ENCODE results near the gene CCDC183.
A peak's percentile ranks its signal among the peaks of the same experiment; 100 is the strongest.
"Not testable (repeated sequence)": the region's sequence is repeated elsewhere in the genome, so short reads cannot be mapped to it uniquely, and the experiment has no call there.

DNA sequence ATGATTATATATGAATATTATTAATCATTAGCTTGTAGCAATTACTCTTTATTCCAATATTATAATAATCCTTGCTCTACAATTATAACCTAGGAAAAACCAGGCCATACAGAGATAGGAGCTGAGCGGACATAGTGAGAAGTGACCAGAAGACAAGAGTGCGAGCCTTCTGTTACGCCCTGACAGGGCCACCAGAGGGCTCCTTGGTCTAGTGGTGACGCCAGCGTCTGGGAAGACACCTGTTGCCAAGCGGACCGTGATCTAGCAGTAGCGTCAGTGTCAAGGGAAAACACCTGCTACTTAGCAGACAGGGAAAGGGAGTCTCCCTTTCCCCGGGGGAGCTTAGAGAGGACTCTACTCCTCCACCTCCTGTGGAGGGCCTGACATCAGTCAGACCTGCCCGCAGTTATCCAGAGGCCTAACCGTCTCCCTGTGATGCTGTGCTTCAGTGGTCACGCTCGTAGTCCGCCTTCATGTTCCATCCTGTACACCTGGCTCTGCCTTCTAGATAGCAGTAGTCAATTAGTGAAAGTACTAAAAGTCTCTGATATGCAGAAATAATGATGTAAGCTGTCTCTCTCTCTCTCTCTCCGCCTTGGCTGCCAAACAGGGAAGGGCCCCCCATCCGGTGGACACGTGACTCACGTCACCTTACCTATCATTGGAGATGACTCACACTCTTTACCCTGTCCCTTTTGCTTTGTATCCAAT, 29.6 kb upstream of the CCDC183 start:
- TF ChIP-seq, protein P1, sequence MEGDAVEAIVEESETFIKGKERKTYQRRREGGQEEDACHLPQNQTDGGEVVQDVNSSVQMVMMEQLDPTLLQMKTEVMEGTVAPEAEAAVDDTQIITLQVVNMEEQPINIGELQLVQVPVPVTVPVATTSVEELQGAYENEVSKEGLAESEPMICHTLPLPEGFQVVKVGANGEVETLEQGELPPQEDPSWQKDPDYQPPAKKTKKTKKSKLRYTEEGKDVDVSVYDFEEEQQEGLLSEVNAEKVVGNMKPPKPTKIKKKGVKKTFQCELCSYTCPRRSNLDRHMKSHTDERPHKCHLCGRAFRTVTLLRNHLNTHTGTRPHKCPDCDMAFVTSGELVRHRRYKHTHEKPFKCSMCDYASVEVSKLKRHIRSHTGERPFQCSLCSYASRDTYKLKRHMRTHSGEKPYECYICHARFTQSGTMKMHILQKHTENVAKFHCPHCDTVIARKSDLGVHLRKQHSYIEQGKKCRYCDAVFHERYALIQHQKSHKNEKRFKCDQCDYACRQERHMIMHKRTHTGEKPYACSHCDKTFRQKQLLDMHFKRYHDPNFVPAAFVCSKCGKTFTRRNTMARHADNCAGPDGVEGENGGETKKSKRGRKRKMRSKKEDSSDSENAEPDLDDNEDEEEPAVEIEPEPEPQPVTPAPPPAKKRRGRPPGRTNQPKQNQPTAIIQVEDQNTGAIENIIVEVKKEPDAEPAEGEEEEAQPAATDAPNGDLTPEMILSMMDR (IDR thresholded peaks at IDR 0.05; ENCODE audit: low read depth, low read length), result peak; percentile 11
- TF ChIP-seq, protein P2, sequence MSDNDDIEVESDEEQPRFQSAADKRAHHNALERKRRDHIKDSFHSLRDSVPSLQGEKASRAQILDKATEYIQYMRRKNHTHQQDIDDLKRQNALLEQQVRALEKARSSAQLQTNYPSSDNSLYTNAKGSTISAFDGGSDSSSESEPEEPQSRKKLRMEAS (IDR thresholded peaks at IDR 0.05; ENCODE audit: low read depth, low read length), result not testable (repeated sequence)
- not testable (repeated sequence) for TF ChIP-seq POLR2A (IDR thresholded peaks at IDR 0.05; ENCODE audit: extremely low read depth, insufficient read length)
